COLO668 (cell line): ENCODE data around the gene ATP5F1D.
"Not testable (repeated sequence)": the region's sequence is repeated elsewhere in the genome, so short reads cannot be mapped to it uniquely, and the experiment has no call there.

ENCODE experiments used
- DNase-seq: peaks from one replicate; lab custom pipeline; 2025; ENCODE audit not compliant: unreplicated experiment; lab: John Stamatoyannopoulos, UW

Gene ATP5F1D

DNA sequence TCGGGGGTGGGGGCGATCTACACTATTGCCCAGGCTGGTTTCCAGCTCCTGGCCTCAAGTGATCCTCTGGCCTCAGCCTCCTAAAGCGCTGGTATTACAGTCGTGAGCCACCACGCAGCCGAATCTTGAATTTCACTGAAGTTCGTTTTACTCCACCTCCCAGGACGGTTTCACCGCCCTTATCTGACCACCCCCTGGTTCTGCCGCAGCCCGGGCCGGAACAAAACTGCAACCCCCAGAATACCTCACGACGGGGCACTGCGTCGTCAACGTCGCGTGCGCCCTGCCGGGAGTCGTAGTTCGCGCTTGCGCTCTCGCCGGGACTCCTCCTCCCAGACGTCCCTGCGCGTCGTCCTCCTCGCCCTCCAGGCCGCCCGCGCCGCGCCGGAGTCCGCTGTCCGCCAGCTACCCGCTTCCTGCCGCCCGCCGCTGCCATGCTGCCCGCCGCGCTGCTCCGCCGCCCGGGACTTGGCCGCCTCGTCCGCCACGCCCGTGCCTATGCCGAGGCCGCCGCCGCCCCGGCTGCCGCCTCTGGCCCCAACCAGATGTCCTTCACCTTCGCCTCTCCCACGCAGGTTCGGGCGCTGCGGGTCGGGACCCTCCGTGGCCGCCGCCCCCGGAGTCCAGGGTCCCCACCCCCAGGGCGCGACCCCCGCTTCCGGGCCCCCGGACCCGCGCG lies at the start of gene ATP5F1D:
Gene ATP5F1D, plus strand, starts transcription at position 335 of the 679 bp plus-strand sequence. Its CDS starts 100 bp downstream, at position 435.
- DNase-seq = peak; percentile 96

DNA sequence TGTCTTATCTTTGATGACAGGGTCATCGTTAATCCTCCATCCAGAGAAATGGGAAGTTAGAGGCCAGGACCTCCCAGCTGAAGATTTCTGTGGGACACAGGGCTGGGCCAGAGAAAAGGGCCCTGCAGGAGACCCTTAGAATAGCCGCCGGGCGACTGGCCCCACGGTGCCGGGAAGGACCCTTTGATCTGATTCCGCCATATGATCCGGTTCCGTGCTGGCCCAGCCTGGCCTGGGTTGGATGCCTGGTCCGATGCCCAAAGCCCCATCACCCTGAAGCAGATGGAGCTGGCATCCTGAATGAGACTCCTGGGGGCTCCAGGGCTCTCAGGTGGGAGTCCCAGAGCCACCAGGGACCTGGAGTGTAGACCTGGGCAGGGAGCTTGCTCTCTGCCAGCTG lies 42.0 kb upstream of the ATP5F1D start:
- no peak for DNase-seq

- DNase-seq = not testable (repeated sequence)
Measured at GRCh38 chr19:1200614-1201013, 40.9 kb upstream of the ATP5F1D start.

- peak; percentile 99 for DNase-seq
Measured at GRCh38 chr19:1205114-1206099, 36.1 kb upstream of the ATP5F1D start, which contains the start of gene STK11. STK11 (plus strand) TSS chr19:1205778; CDS start chr19:1206914, 1,136 bp downstream.

DNA sequence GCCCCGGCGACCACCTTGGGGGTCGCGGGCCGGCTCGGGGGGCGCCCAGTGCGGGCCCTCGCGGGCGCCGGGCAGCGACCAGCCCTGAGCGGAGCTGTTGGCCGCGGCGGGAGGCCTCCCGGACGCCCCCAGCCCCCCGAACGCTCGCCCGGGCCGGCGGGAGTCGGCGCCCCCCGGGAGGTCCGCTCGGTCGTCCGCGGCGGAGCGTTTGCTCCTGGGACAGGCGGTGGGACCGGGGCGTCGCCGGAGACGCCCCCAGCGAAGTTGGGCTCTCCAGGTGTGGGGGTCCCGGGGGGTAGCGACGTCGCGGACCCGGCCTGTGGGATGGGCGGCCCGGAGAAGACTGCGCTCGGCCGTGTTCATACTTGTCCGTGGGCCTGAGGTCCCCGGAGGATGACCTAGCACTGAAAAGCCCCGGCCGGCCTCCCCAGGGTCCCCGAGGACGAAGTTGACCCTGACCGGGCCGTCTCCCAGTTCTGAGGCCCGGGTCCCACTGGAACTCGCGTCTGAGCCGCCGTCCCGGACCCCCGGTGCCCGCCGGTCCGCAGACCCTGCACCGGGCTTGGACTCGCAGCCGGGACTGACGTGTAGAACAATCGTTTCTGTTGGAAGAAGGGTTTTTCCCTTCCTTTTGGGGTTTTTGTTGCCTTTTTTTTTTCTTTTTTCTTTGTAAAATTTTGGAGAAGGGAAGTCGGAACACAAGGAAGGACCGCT lies 35.2 kb upstream of the ATP5F1D start:
- peak; percentile 32 for DNase-seq

DNA sequence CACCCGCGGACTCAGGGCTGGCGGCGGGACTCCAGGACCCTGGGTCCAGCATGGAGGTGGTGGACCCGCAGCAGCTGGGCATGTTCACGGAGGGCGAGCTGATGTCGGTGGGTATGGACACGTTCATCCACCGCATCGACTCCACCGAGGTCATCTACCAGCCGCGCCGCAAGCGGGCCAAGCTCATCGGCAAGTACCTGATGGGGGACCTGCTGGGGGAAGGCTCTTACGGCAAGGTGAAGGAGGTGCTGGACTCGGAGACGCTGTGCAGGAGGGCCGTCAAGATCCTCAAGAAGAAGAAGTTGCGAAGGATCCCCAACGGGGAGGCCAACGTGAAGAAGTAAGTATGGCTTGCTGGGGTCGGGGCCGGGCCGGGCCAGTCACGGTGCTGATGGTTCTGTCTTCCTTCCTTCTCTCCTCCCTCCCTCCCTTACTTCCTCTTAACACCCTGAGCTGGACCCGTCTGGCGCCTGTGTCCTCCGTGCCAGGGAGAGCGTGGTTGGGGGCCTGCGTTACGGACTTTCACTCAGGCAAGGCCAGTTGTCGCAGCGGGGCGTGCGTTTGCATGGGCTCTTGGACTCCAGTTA lies 34.6 kb upstream of the ATP5F1D start:
- peak; percentile 56 for DNase-seq

DNA sequence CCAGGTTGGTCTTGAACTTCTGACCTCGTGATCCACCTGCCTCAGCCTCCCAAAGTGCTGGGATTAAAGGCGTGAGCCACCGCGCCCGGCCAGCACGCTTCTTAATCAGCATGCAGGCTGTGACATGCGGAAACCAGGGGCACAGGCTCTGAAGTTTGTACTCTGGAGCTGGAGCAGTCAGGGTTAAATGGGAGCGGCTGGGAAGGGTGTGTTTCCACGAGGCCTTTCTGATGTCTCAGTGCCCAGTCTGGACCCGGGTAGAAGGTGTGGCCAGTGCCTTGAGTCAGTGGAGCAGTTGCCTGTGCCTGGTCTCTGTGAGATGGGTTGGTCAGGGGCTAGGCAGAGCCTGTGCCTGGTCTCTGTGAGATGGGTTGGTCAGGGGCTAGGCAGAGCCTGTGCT lies 32.7 kb upstream of the ATP5F1D start:
- not testable (repeated sequence) for DNase-seq

DNA sequence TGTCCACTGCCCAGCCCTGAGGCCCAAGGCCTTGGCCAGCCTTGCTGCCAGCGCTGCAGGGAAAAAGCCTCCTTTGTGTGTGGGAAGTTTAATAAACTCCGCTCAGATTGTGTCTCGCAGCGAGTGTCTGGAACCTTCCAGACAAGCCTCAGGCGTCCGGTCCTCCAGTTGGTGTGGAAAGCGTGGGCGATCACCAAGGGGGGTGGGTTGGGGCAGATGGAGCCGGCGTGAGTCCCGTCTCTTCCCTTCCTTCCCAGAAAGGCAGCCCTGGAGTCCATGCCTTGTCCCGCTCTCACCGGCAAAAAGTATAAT lies 31.4 kb upstream of the ATP5F1D start:
- no peak for DNase-seq

GRCh38 chr19:1211494-1212234 lies 29.9 kb upstream of the ATP5F1D start:
- no peak for DNase-seq

DNA sequence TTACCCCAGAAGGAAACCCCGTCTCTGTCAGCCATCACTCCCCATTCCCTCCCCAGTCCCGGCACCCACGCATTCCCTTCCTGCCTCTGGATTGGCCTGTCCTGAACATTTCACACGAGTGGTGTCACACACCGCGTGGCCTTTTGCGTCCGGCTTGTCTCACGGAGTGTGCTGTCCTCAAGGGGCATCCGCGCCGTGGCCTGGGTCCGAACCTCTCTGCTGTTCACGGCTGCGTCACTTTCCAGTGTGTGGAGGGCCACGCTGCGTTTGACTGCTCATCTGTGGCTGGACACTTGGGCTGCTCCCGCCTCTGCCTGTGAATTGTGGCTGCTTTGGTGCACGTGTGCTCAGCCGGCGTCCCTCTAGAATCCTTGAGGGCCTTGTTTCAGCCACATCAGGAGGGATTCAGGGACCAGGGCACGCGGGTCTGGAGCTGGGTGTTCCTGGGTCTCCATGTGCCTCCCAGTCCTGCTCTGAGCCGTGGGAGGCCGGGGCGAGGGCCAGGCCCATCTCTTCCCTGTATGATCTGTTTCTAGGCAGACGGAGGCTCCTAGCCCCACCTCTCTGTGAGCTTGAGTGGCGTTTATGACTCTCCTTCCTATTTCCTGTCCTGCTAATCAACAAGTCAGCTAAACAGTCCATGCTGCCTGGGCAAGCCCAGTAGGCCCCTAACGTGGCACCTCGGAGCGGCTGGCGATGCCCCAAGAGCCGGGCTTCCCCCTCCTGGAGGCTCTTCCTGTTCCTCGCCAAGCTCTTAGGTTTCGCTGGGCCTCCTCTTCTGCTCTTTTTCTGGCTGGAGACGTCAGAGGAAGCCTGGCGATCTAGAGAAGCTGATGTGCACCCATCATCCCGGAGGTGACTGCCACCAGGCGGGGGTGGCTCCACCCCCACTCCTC lies 27.9 kb upstream of the ATP5F1D start:
- DNase-seq = no peak

- DNase-seq = no peak
Measured at GRCh38 chr19:1214299-1214861, 27.2 kb upstream of the ATP5F1D start.

DNA sequence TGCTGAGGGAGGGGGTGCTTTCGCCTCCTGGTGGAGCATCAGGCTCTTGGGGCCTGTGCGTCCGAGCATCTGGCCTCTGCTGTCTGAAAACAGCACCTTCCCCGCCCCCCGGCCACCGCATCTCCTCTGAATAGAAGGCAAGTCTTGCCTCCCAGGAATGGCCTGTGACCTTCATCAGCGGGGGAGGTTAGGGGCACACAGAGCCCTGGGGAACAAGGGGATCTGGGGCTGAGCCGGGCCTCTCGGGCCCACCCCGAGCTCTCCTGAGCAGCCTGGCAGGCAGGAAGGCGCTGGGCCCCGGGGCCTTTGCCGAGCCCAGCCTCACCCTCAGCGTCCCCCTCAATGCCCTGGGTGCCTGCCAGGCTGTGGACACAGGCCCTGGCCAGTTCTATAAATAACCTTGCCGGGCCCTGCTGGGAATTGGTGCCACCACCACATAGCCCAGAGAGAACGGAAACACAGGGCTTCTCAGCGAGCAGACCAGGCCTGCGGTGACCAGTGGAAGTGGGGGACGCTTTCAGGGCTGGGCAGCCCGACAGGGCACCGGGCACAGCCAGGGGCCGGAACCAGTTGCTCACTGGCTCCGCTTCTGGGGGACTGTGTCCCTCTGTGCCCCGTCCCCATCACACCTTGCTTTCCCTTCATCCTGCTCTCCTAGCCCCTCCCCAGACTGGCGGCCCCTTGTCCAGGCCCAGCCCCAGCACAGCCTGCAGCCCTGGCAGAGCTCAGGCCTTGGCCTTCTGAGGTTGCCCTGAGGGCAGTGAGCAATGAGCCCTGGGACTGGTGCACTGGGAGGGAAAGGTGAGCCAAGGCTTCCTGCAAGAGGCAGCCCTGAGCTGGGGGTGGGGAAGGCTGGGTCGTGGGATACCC lies 26.5 kb upstream of the ATP5F1D start:
- no peak for DNase-seq

DNA sequence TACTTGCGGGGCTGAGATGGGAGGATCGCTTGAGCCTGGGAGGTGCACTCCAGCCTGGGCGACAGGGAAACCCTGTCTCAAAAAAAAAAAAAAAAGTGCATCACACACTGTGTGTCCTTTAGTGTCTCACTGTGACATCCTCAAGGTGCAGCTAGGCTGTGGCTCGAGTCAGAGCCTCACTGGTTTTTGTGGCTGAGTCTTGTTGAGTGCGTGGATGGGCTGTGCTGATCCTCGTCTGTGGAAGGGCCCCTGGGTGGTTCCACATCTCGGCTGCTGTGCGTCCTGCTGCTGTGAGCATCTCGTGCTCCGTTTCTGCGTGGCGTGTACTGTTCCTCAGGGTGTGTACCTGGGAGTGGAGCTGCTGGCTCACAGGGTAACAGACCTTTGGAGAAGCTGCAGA lies 24.8 kb upstream of the ATP5F1D start:
- no peak for DNase-seq

DNA sequence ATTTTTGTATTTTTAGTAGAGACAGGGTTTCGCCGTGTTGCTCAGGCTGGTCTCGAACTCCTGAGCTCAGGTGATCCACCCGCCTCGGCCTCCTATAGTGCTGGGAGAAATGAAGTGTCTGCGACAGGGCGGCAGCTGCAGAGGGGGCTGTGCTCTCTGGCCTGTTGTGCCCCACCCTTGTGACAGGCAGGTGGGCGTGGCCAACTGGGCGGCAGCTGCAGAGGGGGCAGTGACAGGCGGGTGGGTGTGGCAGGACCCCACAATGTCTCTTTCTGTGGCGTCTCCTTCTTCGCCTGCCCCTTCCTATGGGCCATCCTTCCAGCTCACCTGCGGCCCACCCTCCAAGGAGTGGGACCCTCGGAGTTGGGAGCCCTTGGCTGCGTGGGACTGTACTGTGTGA lies 24.2 kb upstream of the ATP5F1D start:
- no peak for DNase-seq

- DNase-seq = no peak
Measured at GRCh38 chr19:1218751-1219567, 22.6 kb upstream of the ATP5F1D start.

- DNase-seq = no peak
Measured at GRCh38 chr19:1219786-1220476, 21.6 kb upstream of the ATP5F1D start.

- DNase-seq = no peak
Measured at GRCh38 chr19:1220477-1220930, 21.0 kb upstream of the ATP5F1D start.
